Ishikawa (cell line): Measurements from ENCODE around the gene SLF1.

Experiments used
- CEBPB ChIP-seq: IDR thresholded peaks from 2 replicates; pipeline ENCODE4 v1.6.1; 2012
- CREB1 ChIP-seq: IDR thresholded peaks from 2 replicates; pipeline ENCODE4 v1.6.1; 2012; ENCODE audit warnings: low read depth
- EGR1 ChIP-seq: IDR thresholded peaks from 2 replicates; pipeline ENCODE4 v1.6.1; 2012
- EP300 ChIP-seq: IDR thresholded peaks from 2 replicates; pipeline ENCODE4 v1.6.1; 2012; ENCODE audit warnings: borderline replicate concordance
- FOXM1 ChIP-seq: IDR thresholded peaks from 2 replicates; pipeline ENCODE4 v1.6.1; 2012; ENCODE audit warnings: low read depth, borderline replicate concordance
- NFIC ChIP-seq: IDR thresholded peaks from 2 replicates; pipeline ENCODE4 v1.6.1; 2012
- RAD21 ChIP-seq: IDR thresholded peaks from 2 replicates; pipeline ENCODE4 v1.6.1; 2012; ENCODE audit warnings: low read depth
- TAF1 ChIP-seq: IDR thresholded peaks from 2 replicates; pipeline ENCODE4 v1.6.1; 2012; ENCODE audit warnings: low read depth, mild to moderate bottlenecking
- TCF12 ChIP-seq: IDR thresholded peaks from 2 replicates; pipeline ENCODE4 v1.6.1; 2012; ENCODE audit warnings: low read depth
- TEAD4 ChIP-seq: IDR thresholded peaks from 2 replicates; pipeline ENCODE4 v1.6.1; 2012
- YY1 ChIP-seq: IDR thresholded peaks from 2 replicates; pipeline ENCODE4 v1.6.1; 2012; ENCODE audit warnings: low read depth
- ZBTB7A ChIP-seq: IDR thresholded peaks from 2 replicates; pipeline ENCODE4 v1.6.1; 2012; ENCODE audit warnings: low read depth
- TF ChIP-seq, protein P1 (sequence below): IDR thresholded peaks from 2 replicates; pipeline ENCODE4 v1.6.1; 2012
- TF ChIP-seq, protein P2 (sequence below): IDR thresholded peaks from 2 replicates; pipeline ENCODE4 v1.6.1; 2012; ENCODE audit warnings: low read depth, mild to moderate bottlenecking
- TF ChIP-seq, protein P3 (sequence below): IDR thresholded peaks from 2 replicates; pipeline ENCODE4 v1.6.1; 2012

The SLF1 gene

DNA sequence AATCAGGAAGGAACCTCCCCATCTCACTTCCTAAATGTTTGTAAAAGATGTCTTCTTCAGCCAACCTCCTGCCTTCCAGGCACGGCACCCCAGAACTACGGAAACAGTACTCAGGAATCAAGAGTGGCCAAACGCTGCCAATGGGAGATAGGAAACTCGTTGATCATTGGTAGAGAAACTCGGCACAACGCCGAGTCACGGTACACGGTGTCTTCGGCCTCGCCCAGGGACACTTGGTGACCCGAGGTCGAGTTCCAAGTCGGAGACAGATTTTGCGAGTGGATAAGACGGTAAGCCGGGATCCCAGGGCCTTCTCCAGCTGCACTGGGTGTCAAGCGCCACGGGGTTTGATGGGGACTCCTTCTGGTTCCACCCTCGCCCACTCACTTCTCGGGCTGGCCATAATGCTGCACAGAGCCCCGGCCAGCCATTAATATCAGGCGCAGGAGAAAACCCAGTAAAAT is 408 bp upstream of the SLF1 start:
- no peak for TF ChIP-seq NFIC
- no peak for TF ChIP-seq CEBPB
- TF ChIP-seq, protein P1, sequence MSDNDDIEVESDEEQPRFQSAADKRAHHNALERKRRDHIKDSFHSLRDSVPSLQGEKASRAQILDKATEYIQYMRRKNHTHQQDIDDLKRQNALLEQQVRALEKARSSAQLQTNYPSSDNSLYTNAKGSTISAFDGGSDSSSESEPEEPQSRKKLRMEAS = no peak
- TF ChIP-seq TEAD4 = 0 out of 2 replicates have a peak, but pooled peaks have one; percentile 1

DNA sequence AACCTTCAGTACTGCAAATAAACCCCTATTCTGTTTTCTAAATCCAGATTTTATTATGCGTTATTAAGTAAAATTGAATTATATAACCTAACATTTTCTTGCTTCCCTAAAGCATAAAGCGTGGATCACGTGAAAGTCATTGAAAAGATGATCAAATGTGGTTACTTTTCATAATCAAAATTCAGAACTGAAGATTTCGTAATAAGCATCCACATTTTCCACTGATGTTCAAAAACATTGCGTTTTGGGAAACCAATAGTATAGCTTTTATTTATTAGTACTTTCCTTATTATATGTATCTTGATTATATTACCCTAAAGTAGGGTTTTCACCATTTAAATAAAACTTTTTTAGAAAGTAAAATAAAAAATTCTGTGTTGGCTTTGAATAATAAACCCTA is 1.8 kb downstream of the SLF1 start:
- TF ChIP-seq EGR1 (no peak), RAD21 (no peak), FOXM1 (no peak), CEBPB (no peak), TAF1 (no peak), ZBTB7A (no peak), YY1 (no peak), TCF12 (no peak), TEAD4 (no peak), NFIC (no peak), EP300 (no peak), CREB1 (no peak)
- TF ChIP-seq, protein P1 = no peak
- TF ChIP-seq, protein P2, sequence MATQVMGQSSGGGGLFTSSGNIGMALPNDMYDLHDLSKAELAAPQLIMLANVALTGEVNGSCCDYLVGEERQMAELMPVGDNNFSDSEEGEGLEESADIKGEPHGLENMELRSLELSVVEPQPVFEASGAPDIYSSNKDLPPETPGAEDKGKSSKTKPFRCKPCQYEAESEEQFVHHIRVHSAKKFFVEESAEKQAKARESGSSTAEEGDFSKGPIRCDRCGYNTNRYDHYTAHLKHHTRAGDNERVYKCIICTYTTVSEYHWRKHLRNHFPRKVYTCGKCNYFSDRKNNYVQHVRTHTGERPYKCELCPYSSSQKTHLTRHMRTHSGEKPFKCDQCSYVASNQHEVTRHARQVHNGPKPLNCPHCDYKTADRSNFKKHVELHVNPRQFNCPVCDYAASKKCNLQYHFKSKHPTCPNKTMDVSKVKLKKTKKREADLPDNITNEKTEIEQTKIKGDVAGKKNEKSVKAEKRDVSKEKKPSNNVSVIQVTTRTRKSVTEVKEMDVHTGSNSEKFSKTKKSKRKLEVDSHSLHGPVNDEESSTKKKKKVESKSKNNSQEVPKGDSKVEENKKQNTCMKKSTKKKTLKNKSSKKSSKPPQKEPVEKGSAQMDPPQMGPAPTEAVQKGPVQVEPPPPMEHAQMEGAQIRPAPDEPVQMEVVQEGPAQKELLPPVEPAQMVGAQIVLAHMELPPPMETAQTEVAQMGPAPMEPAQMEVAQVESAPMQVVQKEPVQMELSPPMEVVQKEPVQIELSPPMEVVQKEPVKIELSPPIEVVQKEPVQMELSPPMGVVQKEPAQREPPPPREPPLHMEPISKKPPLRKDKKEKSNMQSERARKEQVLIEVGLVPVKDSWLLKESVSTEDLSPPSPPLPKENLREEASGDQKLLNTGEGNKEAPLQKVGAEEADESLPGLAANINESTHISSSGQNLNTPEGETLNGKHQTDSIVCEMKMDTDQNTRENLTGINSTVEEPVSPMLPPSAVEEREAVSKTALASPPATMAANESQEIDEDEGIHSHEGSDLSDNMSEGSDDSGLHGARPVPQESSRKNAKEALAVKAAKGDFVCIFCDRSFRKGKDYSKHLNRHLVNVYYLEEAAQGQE = no peak
- TF ChIP-seq, protein P3, sequence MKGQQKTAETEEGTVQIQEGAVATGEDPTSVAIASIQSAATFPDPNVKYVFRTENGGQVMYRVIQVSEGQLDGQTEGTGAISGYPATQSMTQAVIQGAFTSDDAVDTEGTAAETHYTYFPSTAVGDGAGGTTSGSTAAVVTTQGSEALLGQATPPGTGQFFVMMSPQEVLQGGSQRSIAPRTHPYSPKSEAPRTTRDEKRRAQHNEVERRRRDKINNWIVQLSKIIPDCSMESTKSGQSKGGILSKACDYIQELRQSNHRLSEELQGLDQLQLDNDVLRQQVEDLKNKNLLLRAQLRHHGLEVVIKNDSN = no peak

DNA sequence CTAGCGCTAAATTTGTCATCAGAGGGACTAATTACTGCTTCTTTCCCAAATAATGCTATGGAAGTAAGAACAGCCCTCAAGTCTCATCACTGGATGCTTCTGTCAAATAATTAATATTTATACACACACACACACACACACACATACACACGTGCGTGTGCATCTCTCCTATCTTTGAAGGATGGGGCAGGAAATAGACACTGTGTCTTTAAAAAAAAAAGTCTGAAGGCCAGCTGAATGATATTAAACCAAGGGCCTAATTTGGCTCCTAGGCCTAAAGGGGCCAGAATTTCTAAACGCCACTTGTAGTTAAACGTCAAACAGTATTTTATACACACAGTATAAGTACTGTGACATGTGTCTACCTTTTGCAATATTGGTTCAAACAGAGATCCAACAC is 3.3 kb downstream of the SLF1 start:
- no peak for TF ChIP-seq CEBPB
- TF ChIP-seq TEAD4 = no peak
- TF ChIP-seq YY1 = no peak
- no peak for TF ChIP-seq EP300

DNA sequence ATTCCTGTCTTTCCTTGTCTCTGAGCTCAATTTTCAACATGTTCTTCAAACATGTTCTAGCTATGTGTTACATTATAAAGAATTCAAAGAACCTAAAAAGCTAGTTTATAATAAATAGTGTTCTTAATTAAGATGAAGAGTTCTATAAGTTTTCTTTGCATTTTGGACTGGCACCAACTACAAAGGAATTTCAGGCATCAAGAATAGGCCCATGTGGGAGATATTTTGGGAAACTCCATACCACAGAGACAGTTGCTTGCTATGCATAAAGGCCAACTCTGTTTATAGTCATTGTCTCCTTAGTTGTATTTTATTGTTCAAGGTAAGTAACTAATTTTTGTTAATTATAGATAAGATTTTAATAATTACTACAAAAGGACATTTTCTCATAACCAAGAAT is 4.5 kb downstream of the SLF1 start:
- TF ChIP-seq EGR1 (no peak), EP300 (no peak), FOXM1 (no peak), TCF12 (no peak), TEAD4 (no peak)
- TF ChIP-seq, protein P1 = no peak

DNA sequence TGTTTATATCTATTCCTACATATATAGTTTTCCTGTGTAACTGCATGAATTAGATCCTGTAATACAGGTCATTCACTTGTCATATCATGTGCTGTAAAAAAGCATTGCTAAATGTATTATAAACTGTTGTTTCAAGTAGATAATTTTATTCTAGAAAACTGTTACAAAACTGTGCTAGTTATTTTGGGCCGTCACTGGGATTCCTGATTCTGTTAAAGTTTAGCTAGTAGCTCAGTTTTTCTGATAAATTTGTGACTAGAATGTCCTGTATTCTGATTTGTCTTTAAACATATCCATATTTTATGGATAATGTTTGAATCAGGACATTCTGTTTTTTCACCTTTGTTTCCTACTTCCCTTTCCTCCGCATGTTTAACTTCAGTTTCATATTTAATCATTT is 5.4 kb downstream of the SLF1 start:
- no peak for TF ChIP-seq ZBTB7A
- TF ChIP-seq, protein P3 = no peak
- TF ChIP-seq, protein P1 = no peak
- TF ChIP-seq CEBPB = no peak
- no peak for TF ChIP-seq FOXM1
- TF ChIP-seq YY1 = no peak
- no peak for TF ChIP-seq EP300
- no peak for TF ChIP-seq CREB1
- no peak for TF ChIP-seq EGR1
- TF ChIP-seq NFIC = no peak
- no peak for TF ChIP-seq TEAD4
- TF ChIP-seq RAD21 = no peak
- TF ChIP-seq, protein P2 = no peak
- no peak for TF ChIP-seq TAF1

DNA sequence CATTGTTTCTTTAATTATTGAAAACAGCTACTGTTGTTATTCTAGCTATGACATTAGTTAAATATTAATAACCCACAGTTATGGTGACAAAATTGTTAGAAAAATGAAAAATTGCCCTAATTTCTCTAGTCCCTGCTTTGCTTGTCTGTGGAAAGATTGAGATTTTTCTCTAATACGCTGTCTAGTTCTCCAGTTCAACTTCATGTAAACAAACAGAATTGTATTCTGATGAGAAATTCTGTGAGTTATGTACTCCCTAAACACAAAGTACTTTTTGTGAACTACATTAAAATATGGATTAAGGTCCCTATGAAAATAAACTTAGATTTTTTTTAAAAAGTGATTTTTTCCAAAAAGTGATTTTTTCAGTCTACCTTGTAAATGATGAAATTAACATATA is 8.7 kb downstream of the SLF1 start:
- TF ChIP-seq CREB1 = no peak
